ENCODE measurements around the gene CHCHD3.

CHCHD3 gene

DNA sequence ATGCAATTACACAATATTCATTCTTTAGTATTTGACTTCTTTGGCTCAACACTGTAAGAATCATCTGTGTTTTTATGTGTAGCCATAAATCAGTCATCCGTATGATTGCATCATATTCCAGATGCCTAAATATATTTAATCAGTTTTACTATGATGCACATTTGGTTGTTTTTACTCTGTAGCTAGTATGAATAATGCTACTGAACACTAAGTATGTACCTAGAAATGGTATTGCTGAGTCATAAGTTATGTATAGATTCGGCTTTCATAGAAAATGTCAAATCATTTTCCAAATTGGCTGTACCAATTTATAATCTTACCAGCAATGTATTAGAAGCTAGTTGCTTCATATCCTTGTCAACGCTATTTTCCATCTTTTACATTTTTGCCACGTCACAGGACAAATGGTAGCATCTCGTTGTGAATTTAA is 308.3 kb downstream of the CHCHD3 start:
- Histone ChIP-seq H3K27ac (ENCODE audit: low read depth, low read length) (no peak overlapping the region), H3K4me3 (ENCODE audit: low read length) (no peak overlapping the region), H3K4me1 (ENCODE audit: control insufficient read depth, insufficient read depth, low read length) (no peaks in the 10 kb centered on the region), H3K27me3 (ENCODE audit: control insufficient read depth, insufficient read depth, low read length) (no peaks in the 10 kb centered on the region), H3K9ac (ENCODE audit: low read length) (no peak overlapping the region), H3K36me3 (ENCODE audit: control insufficient read depth, insufficient read depth, low read length) (no peaks in the 10 kb centered on the region)

DNA sequence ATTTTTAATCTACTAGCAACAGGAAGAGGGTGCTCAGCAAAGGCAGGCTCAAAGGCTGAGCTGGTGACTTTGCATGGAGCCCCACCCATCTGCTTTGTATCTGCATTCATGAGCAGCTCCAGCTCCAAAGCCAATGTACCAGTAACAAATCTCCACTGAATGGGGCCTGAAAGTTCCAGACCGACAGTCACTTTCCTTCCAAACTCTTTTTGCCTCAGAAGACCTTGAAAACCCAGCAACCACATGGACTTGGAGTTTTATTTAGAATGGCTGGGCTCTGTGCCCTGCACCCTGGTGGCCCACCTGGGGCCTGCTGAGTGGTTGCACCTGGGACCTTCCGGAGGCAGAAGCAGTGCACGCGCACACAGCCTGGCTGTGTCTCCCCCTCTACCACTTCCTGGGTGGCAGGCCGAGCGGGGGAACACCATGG is 310.6 kb downstream of the CHCHD3 start:
- no peak overlapping the region for H3K9ac ChIP-seq (ENCODE audit: low read length)
- no peaks in the 10 kb centered on the region for H3K36me3 ChIP-seq (ENCODE audit: control insufficient read depth, insufficient read depth, low read length)
- H3K27ac ChIP-seq (ENCODE audit: low read depth, low read length): no peak overlapping the region
- H3K4me3 ChIP-seq (ENCODE audit: low read length): no peak overlapping the region
- no peaks in the 10 kb centered on the region for H3K27me3 ChIP-seq (ENCODE audit: control insufficient read depth, insufficient read depth, low read length)
- H3K4me1 ChIP-seq (ENCODE audit: control insufficient read depth, insufficient read depth, low read length): no peaks in the 10 kb centered on the region

DNA sequence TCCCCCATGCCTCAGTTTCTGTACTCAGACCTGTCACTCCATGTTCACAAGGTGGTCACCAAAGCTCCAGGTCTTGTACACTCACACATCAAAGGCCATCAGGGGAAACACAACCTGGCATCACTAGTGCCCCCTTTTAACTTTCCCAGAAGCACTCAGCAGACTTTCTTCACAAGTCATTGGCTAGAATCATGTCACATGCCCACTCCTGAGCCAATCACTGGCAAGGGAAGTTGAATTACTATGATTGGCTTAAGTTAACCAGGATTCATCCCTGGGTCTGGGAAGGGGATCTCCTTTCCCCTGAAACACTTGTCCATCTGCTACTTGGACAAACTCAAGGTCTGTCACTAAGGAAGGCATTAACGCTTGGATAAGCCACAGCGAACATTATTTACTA is 311.8 kb downstream of the CHCHD3 start:
- no peaks in the 10 kb centered on the region for H3K36me3 ChIP-seq (ENCODE audit: control insufficient read depth, insufficient read depth, low read length)
- no peaks in the 10 kb centered on the region for H3K27me3 ChIP-seq (ENCODE audit: control insufficient read depth, insufficient read depth, low read length)
- H3K27ac ChIP-seq (ENCODE audit: low read depth, low read length): no peak overlapping the region
- H3K9ac ChIP-seq (ENCODE audit: low read length): no peak overlapping the region
- H3K4me3 ChIP-seq (ENCODE audit: low read length): no peak overlapping the region
- no peaks in the 10 kb centered on the region for H3K4me1 ChIP-seq (ENCODE audit: control insufficient read depth, insufficient read depth, low read length)

DNA sequence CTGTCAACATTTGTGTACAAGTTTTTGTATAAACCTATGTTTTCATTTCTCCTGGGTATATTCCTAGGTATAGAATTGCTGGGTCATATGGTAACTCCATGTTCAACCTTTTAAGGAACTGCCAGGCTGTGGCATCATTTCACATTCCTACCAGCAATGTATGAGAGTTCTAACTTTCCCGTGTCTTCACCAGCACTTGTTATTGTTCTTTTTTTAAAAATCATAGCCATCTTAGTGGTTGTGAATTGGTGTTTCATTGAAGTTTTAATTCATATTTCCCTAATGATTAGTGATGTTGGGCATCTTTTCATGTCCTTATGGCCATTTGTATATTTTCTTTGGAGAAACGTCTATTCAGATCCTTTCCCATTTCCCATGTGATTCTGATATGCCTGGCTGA is 312.6 kb downstream of the CHCHD3 start:
- Histone ChIP-seq H3K27ac (ENCODE audit: low read depth, low read length) (no peak overlapping the region), H3K36me3 (ENCODE audit: control insufficient read depth, insufficient read depth, low read length) (no peaks in the 10 kb centered on the region), H3K27me3 (ENCODE audit: control insufficient read depth, insufficient read depth, low read length) (no peaks in the 10 kb centered on the region), H3K4me3 (ENCODE audit: low read length) (no peak overlapping the region), H3K9ac (ENCODE audit: low read length) (no peak overlapping the region), H3K4me1 (ENCODE audit: control insufficient read depth, insufficient read depth, low read length) (no peaks in the 10 kb centered on the region)

DNA sequence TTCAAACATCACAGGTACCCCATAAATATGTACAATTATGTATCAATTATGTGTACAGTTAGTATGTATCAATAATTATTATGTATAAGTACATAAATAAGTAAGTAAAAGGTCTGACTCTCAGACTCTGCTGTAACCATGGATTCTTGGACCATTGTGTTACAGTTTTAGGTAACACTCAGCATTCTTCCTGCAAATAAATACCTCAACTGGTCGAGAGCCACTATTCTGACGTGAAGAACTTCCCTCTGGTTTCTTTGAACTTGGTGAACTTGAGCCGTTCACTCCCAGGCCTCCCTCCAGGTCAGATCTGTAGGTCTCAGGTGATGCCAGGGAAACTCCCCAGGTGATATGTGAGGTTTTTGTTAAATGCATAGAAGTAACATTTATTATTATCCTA is 313.8 kb downstream of the CHCHD3 start:
- Histone ChIP-seq H3K27ac (ENCODE audit: low read depth, low read length) (no peak overlapping the region), H3K4me3 (ENCODE audit: low read length) (no peak overlapping the region), H3K9ac (ENCODE audit: low read length) (no peak overlapping the region), H3K4me1 (ENCODE audit: control insufficient read depth, insufficient read depth, low read length) (no peaks in the 10 kb centered on the region), H3K27me3 (ENCODE audit: control insufficient read depth, insufficient read depth, low read length) (no peaks in the 10 kb centered on the region), H3K36me3 (ENCODE audit: control insufficient read depth, insufficient read depth, low read length) (no peaks in the 10 kb centered on the region)

DNA sequence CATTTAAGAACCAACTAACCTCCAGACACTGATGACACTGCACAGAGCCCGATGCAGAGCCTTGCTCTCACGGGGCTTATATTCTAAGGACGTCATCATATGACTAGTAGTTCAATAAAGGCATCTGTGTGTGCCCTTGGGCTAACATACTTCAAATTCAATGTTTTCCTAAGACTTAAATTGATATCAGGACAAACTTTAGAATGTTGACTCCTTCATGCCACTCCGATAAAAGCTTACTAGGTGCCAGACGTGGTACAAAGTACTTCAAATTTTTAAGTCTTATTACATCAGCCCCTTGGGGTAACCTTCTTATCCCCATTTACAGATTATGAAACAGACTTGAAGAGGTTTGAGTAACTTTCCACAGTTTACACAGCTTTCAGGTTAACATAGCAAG is 314.5 kb downstream of the CHCHD3 start:
- H3K4me1 ChIP-seq (ENCODE audit: control insufficient read depth, insufficient read depth, low read length): no peaks in the 10 kb centered on the region
- H3K36me3 ChIP-seq (ENCODE audit: control insufficient read depth, insufficient read depth, low read length): no peaks in the 10 kb centered on the region
- H3K27me3 ChIP-seq (ENCODE audit: control insufficient read depth, insufficient read depth, low read length): no peaks in the 10 kb centered on the region
- no peak overlapping the region for H3K27ac ChIP-seq (ENCODE audit: low read depth, low read length)
- no peak overlapping the region for H3K9ac ChIP-seq (ENCODE audit: low read length)
- no peak overlapping the region for H3K4me3 ChIP-seq (ENCODE audit: low read length)

DNA sequence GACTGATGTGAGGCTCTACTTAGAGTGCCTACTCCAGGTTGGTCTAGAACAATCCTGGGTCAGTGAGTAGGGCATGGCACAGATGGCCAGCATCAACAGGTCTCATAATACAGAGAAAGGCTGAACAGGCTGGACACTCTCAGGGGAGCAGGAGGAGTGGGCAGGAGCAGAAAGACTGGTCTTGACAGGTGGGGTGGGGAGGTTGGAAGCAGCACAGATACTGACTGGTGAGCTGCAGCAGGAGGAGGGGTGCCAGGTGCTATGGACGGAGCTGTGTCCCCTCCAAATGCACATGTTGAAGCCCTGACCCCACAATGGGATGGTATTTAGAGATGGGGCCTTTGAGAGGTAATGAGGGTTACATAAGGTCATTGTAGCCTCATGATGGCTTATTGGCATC is 315.2 kb downstream of the CHCHD3 start:
- no peak overlapping the region for H3K9ac ChIP-seq (ENCODE audit: low read length)
- H3K27me3 ChIP-seq (ENCODE audit: control insufficient read depth, insufficient read depth, low read length): no peaks in the 10 kb centered on the region
- H3K4me3 ChIP-seq (ENCODE audit: low read length): no peak overlapping the region
- no peak overlapping the region for H3K27ac ChIP-seq (ENCODE audit: low read depth, low read length)
- no peaks in the 10 kb centered on the region for H3K4me1 ChIP-seq (ENCODE audit: control insufficient read depth, insufficient read depth, low read length)
- no peaks in the 10 kb centered on the region for H3K36me3 ChIP-seq (ENCODE audit: control insufficient read depth, insufficient read depth, low read length)

DNA sequence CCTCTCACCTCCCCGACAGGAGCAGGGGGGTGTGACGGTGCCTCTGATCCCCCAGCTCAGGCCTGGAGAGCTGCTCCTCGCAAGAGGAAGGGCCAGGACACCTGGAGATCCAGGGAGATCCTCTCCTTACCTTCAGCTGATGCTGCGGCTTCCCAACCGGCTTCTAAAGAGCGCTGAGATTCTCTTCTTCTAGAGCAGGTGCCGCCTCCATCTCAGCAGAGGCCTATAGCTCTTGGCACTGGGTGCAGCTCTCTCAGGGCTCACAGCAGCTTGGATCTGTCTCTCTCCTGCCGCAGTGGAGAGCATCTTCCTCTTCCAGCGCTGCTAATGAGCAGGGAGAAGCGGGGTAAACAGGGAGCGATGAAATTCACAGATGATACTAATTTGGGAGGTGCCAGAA is 316.0 kb downstream of the CHCHD3 start:
- Histone ChIP-seq H3K4me3 (ENCODE audit: low read length) (no peak overlapping the region), H3K27me3 (ENCODE audit: control insufficient read depth, insufficient read depth, low read length) (no peaks in the 10 kb centered on the region), H3K9ac (ENCODE audit: low read length) (no peak overlapping the region), H3K27ac (ENCODE audit: low read depth, low read length) (no peak overlapping the region), H3K4me1 (ENCODE audit: control insufficient read depth, insufficient read depth, low read length) (no peaks in the 10 kb centered on the region), H3K36me3 (ENCODE audit: control insufficient read depth, insufficient read depth, low read length) (no peaks in the 10 kb centered on the region)

DNA sequence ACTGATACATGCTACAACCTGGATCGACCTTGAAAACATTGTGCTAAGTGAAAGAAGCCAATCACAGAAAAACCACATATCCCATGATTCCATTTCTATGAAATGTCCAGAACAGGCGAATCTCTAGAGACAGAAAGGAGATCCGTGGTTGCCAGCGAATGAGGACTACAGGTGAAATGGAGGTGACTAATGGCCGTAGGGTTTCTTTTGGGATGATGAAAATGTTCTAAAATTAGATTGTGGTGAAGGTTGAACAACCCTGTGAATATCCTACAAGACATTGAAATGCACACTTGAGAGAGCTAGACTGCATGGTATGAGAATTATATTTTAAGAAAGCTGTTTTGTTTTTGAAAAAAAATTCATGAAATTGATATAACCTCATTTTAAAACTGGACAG is 317.1 kb downstream of the CHCHD3 start:
- H3K4me3 ChIP-seq (ENCODE audit: low read length): no peak overlapping the region
- no peak overlapping the region for H3K9ac ChIP-seq (ENCODE audit: low read length)
- no peak overlapping the region for H3K27ac ChIP-seq (ENCODE audit: low read depth, low read length)
- no peaks in the 10 kb centered on the region for H3K4me1 ChIP-seq (ENCODE audit: control insufficient read depth, insufficient read depth, low read length)
- H3K36me3 ChIP-seq (ENCODE audit: control insufficient read depth, insufficient read depth, low read length): no peaks in the 10 kb centered on the region
- H3K27me3 ChIP-seq (ENCODE audit: control insufficient read depth, insufficient read depth, low read length): no peaks in the 10 kb centered on the region

DNA sequence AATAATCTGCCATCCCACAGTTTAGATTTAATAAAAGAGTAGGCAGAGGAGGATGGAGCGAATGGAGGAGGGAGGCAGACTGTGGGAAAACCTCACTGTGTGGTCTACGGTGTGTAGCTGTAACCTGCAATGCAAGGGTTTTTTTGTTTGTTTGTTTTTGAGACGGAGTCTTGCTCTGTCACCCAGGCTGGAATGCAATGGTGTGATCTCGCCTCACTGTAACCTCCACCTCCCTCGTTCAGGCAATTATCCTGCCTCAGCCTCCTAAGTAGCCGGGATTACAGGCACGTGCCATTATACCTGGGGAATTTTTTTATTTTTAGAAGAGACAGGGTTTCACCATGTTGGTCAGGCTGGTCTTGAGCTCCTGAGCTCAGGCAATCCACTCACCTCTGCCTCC is 321.0 kb downstream of the CHCHD3 start:
- no peak overlapping the region for H3K4me3 ChIP-seq (ENCODE audit: low read length)
- H3K36me3 ChIP-seq (ENCODE audit: control insufficient read depth, insufficient read depth, low read length): no peaks in the 10 kb centered on the region
- H3K27ac ChIP-seq (ENCODE audit: low read depth, low read length): no peak overlapping the region

DNA sequence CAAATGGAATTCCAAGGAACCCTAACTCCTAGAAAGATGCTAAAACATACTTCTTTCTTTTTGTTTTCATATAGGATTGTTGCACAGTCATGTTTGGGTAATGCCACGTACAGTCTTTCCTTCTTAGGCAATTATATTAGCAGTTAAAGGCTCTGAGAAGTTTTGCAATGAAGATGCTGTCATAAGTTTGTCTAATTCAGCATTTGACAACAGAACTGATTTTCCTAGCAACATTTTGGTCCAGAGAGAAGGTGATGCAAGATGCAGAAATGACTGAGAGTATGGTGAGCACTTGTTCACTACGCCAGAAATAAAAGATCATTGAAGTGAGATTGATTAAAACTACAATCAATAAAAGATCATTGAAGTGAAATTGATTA is 321.7 kb downstream of the CHCHD3 start:
- no peaks in the 10 kb centered on the region for H3K4me1 ChIP-seq (ENCODE audit: control insufficient read depth, insufficient read depth, low read length)
- H3K27me3 ChIP-seq (ENCODE audit: control insufficient read depth, insufficient read depth, low read length): no peaks in the 10 kb centered on the region
- no peak overlapping the region for H3K27ac ChIP-seq (ENCODE audit: low read depth, low read length)
- no peak overlapping the region for H3K9ac ChIP-seq (ENCODE audit: low read length)
- no peak overlapping the region for H3K4me3 ChIP-seq (ENCODE audit: low read length)
- H3K36me3 ChIP-seq (ENCODE audit: control insufficient read depth, insufficient read depth, low read length): no peaks in the 10 kb centered on the region

More for the DNA sequence above, 321.0 kb downstream of the CHCHD3 start:
- no peak overlapping the region for H3K9ac ChIP-seq (ENCODE audit: low read length)
- H3K4me1 ChIP-seq (ENCODE audit: control insufficient read depth, insufficient read depth, low read length): no peaks in the 10 kb centered on the region
- no peaks in the 10 kb centered on the region for H3K27me3 ChIP-seq (ENCODE audit: control insufficient read depth, insufficient read depth, low read length)

DNA sequence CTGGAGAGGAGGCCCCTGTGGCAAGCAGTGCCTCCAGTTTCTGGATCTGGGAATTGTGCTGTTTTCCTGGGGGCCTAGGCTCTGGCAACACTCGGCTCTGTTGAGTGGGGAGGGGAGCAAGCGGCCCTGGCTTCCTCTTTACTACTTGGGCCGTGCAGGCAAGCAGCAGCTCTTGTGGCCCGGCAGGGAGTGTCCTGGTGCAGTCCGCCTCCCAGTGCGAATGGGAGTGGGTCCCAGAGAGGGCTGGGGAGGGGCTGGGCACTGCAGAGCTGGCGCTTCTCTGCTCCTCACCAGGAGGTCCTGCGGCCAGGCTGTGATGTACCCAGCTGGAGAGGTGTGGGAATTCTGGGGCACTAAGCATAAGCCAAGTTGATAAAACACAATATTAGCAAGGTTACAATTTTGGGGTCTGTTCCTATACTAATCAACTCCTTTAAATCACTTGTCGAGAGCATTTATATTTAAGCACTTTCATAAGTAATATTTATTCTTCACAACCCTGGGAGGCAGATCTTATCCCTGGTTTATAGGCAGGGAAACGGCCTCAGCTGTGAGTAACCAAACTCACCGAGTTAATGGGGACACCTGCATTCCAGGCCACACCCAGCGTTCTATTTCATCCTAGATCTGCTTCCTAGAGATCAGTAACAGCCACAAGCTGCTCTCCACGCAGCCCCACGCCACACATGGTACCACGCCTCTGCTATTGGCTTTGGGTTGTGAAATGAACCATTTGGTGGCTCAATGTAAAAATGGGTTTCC is 322.2 kb downstream of the CHCHD3 start:
- no peaks in the 10 kb centered on the region for H3K36me3 ChIP-seq (ENCODE audit: control insufficient read depth, insufficient read depth, low read length)

DNA sequence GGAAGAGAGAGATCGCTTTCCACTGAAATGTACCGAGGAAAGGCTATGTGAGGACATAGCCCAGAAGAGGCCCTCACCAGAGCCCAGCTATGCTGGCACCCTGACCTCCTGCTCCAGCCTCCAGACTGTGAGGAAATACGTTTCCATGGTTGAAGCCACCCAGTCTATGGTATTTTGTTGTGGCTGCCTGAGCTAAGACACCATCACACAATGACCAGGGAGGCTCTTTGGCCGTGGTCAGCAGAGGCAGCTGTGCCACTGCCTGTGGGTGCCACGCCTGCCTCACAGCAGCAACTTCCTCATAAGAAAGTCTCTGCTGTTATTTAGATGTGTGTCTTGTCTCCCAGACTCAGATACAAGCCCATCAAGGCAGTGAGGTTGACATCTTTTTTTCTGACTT is 322.9 kb downstream of the CHCHD3 start:
- Histone ChIP-seq H3K36me3 (ENCODE audit: control insufficient read depth, insufficient read depth, low read length) (no peaks in the 10 kb centered on the region), H3K9ac (ENCODE audit: low read length) (no peak overlapping the region), H3K4me1 (ENCODE audit: control insufficient read depth, insufficient read depth, low read length) (no peaks in the 10 kb centered on the region), H3K27ac (ENCODE audit: low read depth, low read length) (no peak overlapping the region), H3K4me3 (ENCODE audit: low read length) (no peak overlapping the region), H3K27me3 (ENCODE audit: control insufficient read depth, insufficient read depth, low read length) (no peaks in the 10 kb centered on the region)

More for the DNA sequence above, 322.2 kb downstream of the CHCHD3 start:
- H3K27ac ChIP-seq (ENCODE audit: low read depth, low read length): no peak overlapping the region
- no peak overlapping the region for H3K9ac ChIP-seq (ENCODE audit: low read length)
- H3K4me1 ChIP-seq (ENCODE audit: control insufficient read depth, insufficient read depth, low read length): no peaks in the 10 kb centered on the region
- H3K27me3 ChIP-seq (ENCODE audit: control insufficient read depth, insufficient read depth, low read length): no peaks in the 10 kb centered on the region
- no peak overlapping the region for H3K4me3 ChIP-seq (ENCODE audit: low read length)

Data from rectal smooth muscle tissue (tissue), 1 donor.